Measurements from ENCODE around the gene CLTCL1. TPM values are rescaled to one million over a fixed set of nuclear protein-coding genes. Genes with fewer than 3 reads are reported as not detected.
A peak's percentile ranks its signal among the peaks of the same experiment; 100 is the strongest.

CLTCL1 gene
- total and polyA plus RNA-seq, 9 of the 15 experiments (the other 6 are each of a cell fraction or from before 2014, with no cell fraction given) = 1.1 to 11.7 (median 5.0) TPM

DNA sequence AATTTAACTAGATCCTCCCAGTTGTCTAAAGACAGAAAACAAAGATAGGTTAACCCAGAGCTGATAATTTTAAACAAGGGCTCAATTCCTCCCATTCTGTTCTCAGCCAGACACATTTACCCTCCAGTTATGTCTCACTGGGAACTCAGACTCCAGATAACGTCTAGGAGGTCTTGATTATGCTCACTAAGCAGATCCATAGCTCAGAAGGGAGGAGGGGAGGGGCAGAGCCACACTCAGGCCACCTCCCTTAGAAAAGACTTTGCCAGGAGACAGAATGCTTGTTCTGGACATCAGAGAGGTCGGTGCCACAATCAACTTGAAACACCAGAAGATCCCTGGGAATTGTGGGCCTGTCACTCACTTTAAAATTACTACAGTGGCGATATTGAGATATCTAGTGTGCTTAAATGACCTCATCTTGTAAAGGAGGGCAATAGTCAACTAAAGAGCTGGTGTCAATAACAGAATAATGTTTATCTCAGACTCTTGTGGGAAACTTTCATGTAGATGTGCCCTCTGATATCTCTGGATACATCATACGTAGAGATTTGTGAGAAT, 83.2 kb downstream of the CLTCL1 start (continued):
- TF ChIP-seq, protein P1, sequence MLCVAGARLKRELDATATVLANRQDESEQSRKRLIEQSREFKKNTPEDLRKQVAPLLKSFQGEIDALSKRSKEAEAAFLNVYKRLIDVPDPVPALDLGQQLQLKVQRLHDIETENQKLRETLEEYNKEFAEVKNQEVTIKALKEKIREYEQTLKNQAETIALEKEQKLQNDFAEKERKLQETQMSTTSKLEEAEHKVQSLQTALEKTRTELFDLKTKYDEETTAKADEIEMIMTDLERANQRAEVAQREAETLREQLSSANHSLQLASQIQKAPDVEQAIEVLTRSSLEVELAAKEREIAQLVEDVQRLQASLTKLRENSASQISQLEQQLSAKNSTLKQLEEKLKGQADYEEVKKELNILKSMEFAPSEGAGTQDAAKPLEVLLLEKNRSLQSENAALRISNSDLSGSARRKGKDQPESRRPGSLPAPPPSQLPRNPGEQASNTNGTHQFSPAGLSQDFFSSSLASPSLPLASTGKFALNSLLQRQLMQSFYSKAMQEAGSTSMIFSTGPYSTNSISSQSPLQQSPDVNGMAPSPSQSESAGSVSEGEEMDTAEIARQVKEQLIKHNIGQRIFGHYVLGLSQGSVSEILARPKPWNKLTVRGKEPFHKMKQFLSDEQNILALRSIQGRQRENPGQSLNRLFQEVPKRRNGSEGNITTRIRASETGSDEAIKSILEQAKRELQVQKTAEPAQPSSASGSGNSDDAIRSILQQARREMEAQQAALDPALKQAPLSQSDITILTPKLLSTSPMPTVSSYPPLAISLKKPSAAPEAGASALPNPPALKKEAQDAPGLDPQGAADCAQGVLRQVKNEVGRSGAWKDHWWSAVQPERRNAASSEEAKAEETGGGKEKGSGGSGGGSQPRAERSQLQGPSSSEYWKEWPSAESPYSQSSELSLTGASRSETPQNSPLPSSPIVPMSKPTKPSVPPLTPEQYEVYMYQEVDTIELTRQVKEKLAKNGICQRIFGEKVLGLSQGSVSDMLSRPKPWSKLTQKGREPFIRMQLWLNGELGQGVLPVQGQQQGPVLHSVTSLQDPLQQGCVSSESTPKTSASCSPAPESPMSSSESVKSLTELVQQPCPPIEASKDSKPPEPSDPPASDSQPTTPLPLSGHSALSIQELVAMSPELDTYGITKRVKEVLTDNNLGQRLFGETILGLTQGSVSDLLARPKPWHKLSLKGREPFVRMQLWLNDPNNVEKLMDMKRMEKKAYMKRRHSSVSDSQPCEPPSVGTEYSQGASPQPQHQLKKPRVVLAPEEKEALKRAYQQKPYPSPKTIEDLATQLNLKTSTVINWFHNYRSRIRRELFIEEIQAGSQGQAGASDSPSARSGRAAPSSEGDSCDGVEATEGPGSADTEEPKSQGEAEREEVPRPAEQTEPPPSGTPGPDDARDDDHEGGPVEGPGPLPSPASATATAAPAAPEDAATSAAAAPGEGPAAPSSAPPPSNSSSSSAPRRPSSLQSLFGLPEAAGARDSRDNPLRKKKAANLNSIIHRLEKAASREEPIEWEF (CRISPR knock-in tag; IDR thresholded peaks at IDR 0.05) = no peak
- TF ChIP-seq MTA1 (IDR thresholded peaks at IDR 0.05; ENCODE audit: borderline replicate concordance) (no peak), U2AF1 (optimal IDR thresholded peaks at IDR 0.05; ENCODE audit: low read depth, low read length) (no peak), CEBPG (CRISPR knock-in tag; IDR thresholded peaks at IDR 0.05) (no peak), CEBPG (tag; conservative IDR thresholded peaks at IDR 0.05 in 1 of 2, IDR thresholded peaks at IDR 0.05 in 1 of 2) (no peak), JUND (IDR thresholded peaks at IDR 0.05; ENCODE audit: borderline replicate concordance, low read depth, low read length) (0 out of 2 replicates have a peak, but pooled peaks have one; percentile 17), JUND (tag; IDR thresholded peaks at IDR 0.05; ENCODE audit: borderline replicate concordance, low read depth, low read length) (no peak), KHSRP (IDR thresholded peaks at IDR 0.05) (no peak), BACH1 (tag; IDR thresholded peaks at IDR 0.05) (no peak), JUNB (CRISPR knock-in tag; conservative IDR thresholded peaks at IDR 0.05) (no peak), PHF8 (IDR thresholded peaks at IDR 0.05; ENCODE audit: borderline replicate concordance, low read length) (no peak), C11orf30 (IDR thresholded peaks at IDR 0.05; ENCODE audit: low read depth) (peak; percentile 76; the same call in 1 of the 2 replicates), MAFK (IDR thresholded peaks at IDR 0.05; ENCODE audit: low read length) (peak; percentile 43; the same call in 1 of the 2 replicates), CCAR2 (IDR thresholded peaks at IDR 0.05; ENCODE audit: low read depth, low read length) (no peak), LCOR (CRISPR knock-in tag; IDR thresholded peaks at IDR 0.05) (0 out of 2 replicates have a peak, but pooled peaks have one; percentile 34), ZNF253 (CRISPR knock-in tag; conservative IDR thresholded peaks at IDR 0.05) (no peak), SREBF2 (CRISPR knock-in tag; IDR thresholded peaks at IDR 0.05) (no peak), MAFF (IDR thresholded peaks at IDR 0.05; ENCODE audit: low read length) (peak; percentile 38), CHCHD3 (CRISPR knock-in tag; IDR thresholded peaks at IDR 0.05) (no peak), MYNN (IDR thresholded peaks at IDR 0.05) (no peak), MYNN (CRISPR knock-in tag; IDR thresholded peaks at IDR 0.05) (no peak), PTBP1 (IDR thresholded peaks at IDR 0.05; ENCODE audit: low read depth, low read length) (no peak)
- TF ChIP-seq, protein P2, sequence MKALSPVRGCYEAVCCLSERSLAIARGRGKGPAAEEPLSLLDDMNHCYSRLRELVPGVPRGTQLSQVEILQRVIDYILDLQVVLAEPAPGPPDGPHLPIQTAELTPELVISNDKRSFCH (CRISPR knock-in tag; IDR thresholded peaks at IDR 0.05) = no peak
- TF ChIP-seq, protein P2 (tag; IDR thresholded peaks at IDR 0.05) = 0 out of 2 replicates have a peak, but pooled peaks have one; percentile 21
- TF ChIP-seq, protein P3, sequence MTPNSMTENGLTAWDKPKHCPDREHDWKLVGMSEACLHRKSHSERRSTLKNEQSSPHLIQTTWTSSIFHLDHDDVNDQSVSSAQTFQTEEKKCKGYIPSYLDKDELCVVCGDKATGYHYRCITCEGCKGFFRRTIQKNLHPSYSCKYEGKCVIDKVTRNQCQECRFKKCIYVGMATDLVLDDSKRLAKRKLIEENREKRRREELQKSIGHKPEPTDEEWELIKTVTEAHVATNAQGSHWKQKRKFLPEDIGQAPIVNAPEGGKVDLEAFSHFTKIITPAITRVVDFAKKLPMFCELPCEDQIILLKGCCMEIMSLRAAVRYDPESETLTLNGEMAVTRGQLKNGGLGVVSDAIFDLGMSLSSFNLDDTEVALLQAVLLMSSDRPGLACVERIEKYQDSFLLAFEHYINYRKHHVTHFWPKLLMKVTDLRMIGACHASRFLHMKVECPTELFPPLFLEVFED (CRISPR knock-in tag; conservative IDR thresholded peaks at IDR 0.05) = no peak
